ENCODE data around the gene CNIH3.

DNA sequence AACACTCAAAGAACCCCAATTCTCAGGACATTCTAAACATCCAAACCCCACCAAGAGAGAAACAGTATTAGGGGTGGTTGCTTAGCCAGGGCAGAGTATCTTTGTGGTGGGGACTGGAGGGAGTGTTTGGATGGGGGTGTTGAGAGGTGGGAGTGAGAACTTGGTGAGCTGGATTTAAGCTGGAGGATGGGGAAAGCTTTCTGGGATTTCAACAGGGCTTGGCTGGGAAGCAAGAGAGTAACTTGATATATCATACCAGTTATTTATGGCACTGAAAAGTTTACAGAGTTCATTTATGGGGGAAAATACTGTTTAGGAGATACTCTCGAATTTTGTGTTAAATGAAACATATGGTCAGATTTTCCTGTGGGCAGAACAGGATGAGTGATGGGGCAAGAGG lies 6.8 kb upstream of the CNIH3 start:
- TF ChIP-seq CTCF (IDR thresholded peaks at IDR 0.05; ENCODE audit: low read depth, low read length) (no peak), POLR2A (IDR thresholded peaks at IDR 0.05; ENCODE audit: extremely low read depth, insufficient read length) (no peak), MYC (IDR thresholded peaks at IDR 0.05; ENCODE audit: low read depth, low read length) (no peak), MAX (IDR thresholded peaks at IDR 0.05; ENCODE audit: low read depth, low read length) (no peak)
